HEK293 (cell line): ENCODE data around the gene CAPSL.

ENCODE experiments used
- CTCF ChIA-PET: fragments of 350-600 bp; formaldehyde crosslinking; extraction: SDS; loops from one replicate; lab custom pipeline; 2021; ENCODE audit warnings: antibody characterized with exemption; lab: Yijun Ruan, JAX
- POLR2A ChIA-PET: fragments of 300-600 bp; formaldehyde crosslinking; extraction: SDS; loops from one replicate; lab custom pipeline; 2020; ENCODE audit warnings: antibody characterized with exemption, inconsistent platforms; lab: Yijun Ruan, JAX
- H3K27ac ChIP-seq: fragments of 200-500 bp; sonication (Bioruptor generic); 2 replicates; pipeline ENCODE4 v1.5.1; 2014; ENCODE audit warnings: low read depth, low read length, control low read depth, inconsistent platforms; ENCODE audit errors: extremely low read depth
- H3K36me3 ChIP-seq, 2 experiments: fragments of 200-500 bp in 1 of 2; sonication (Bioruptor generic) in 1 of 2; 1 replicate in 1 of 2; 2 replicates in 1 of 2; pipeline ENCODE4 v1.5.1; 2014 to 2017; ENCODE audit warnings: inconsistent platforms in 2 of 2, low read length in 2 of 2; ENCODE audit not compliant: control insufficient read depth in 2 of 2, insufficient read depth in 1 of 2
- H3K4me1 ChIP-seq: fragments of 200-500 bp; sonication (Bioruptor generic); 2 replicates; pipeline ENCODE4 v1.5.1; 2014; ENCODE audit warnings: mild to moderate bottlenecking, low read length, inconsistent platforms; ENCODE audit not compliant: control insufficient read depth, insufficient read depth
- H3K4me3 ChIP-seq: 2 replicates; pipeline ENCODE4 v1.5.1; 2011; ENCODE audit warnings: low read depth, mild to moderate bottlenecking, control low read depth, low read length, moderate library complexity
- H3K9me3 ChIP-seq: fragments of 200-500 bp; sonication (Bioruptor generic); 2 replicates; pipeline ENCODE4 v1.5.1; 2014; ENCODE audit warnings: low read depth, low read length, inconsistent platforms; ENCODE audit not compliant: control insufficient read depth, insufficient read depth
- KLF7 ChIP-seq: fragments of 450-650 bp; formaldehyde crosslinking; IDR thresholded peaks from 2 replicates; pipeline ENCODE4 v1.5.1; 2016; ENCODE audit warnings: missing biosample characterization, missing genetic modification characterization, borderline replicate concordance
- KLF8 ChIP-seq: fragments of 450-650 bp; formaldehyde crosslinking; IDR thresholded peaks from 2 replicates; pipeline ENCODE4 v1.5.1; 2016; ENCODE audit warnings: missing biosample characterization, missing genetic modification characterization
- PRDM4 ChIP-seq: fragments of 450-650 bp; formaldehyde crosslinking; IDR thresholded peaks from 2 replicates; pipeline ENCODE4 v1.5.1; 2017; ENCODE audit warnings: missing biosample characterization, missing genetic modification characterization
- REPIN1 ChIP-seq: fragments of 450-650 bp; formaldehyde crosslinking; IDR thresholded peaks from 2 replicates; pipeline ENCODE4 v1.5.1; 2017; ENCODE audit warnings: missing biosample characterization, missing genetic modification characterization, low read depth
- TRIM28 ChIP-seq: IDR thresholded peaks from 2 replicates; pipeline ENCODE4 v1.6.1; 2011; ENCODE audit warnings: low read length, control low read depth, borderline replicate concordance
- YY2 ChIP-seq: fragments of 450-650 bp; formaldehyde crosslinking; IDR thresholded peaks from 2 replicates; pipeline ENCODE4 v1.5.1; 2016; ENCODE audit warnings: missing biosample characterization, missing genetic modification characterization
- ZBTB1 ChIP-seq: fragments of 450-650 bp; formaldehyde crosslinking; IDR thresholded peaks from 2 replicates; pipeline ENCODE4 v1.5.1; 2016; ENCODE audit warnings: missing biosample characterization, missing genetic modification characterization
- ZNF10 ChIP-seq: fragments of 450-650 bp; formaldehyde crosslinking; IDR thresholded peaks from 2 replicates; pipeline ENCODE4 v1.5.1; 2017; ENCODE audit warnings: missing biosample characterization, missing genetic modification characterization
- ZNF239 ChIP-seq: fragments of 450-650 bp; formaldehyde crosslinking; IDR thresholded peaks from 2 replicates; pipeline ENCODE4 v1.5.1; 2016; ENCODE audit warnings: missing biosample characterization, missing genetic modification characterization
- ZNF341 ChIP-seq: fragments of 450-650 bp; formaldehyde crosslinking; IDR thresholded peaks from 2 replicates; pipeline ENCODE4; 2016; ENCODE audit warnings: low read depth, missing biosample characterization, missing genetic modification characterization
- ZNF416 ChIP-seq: fragments of 450-650 bp; formaldehyde crosslinking; IDR thresholded peaks from 2 replicates; pipeline ENCODE4 v1.5.1; 2016; ENCODE audit warnings: missing biosample characterization, missing genetic modification characterization
- ZNF449 ChIP-seq: fragments of 450-650 bp; formaldehyde crosslinking; IDR thresholded peaks from 2 replicates; pipeline ENCODE4 v1.5.1; 2017; ENCODE audit warnings: missing biosample characterization, mild to moderate bottlenecking, missing genetic modification characterization, moderate library complexity
- ZNF580 ChIP-seq: fragments of 450-650 bp; formaldehyde crosslinking; IDR thresholded peaks from 2 replicates; pipeline ENCODE4 v1.5.1; 2016; ENCODE audit warnings: missing biosample characterization, missing genetic modification characterization
- ZNF830 ChIP-seq: fragments of 450-650 bp; IDR thresholded peaks from 2 replicates; pipeline ENCODE4 v1.5.0; 2018; ENCODE audit warnings: missing biosample characterization, missing genetic modification characterization, low read depth, mild to moderate bottlenecking, moderate library complexity
- TF ChIP-seq, protein P1 (sequence below): fragments of 450-650 bp; formaldehyde crosslinking; IDR thresholded peaks from 2 replicates; pipeline ENCODE4 v1.5.1; 2016; ENCODE audit warnings: missing biosample characterization, missing genetic modification characterization
- TF ChIP-seq, protein P2 (sequence below): fragments of 450-650 bp; formaldehyde crosslinking; IDR thresholded peaks from 2 replicates; pipeline ENCODE4 v1.5.1; 2016; ENCODE audit warnings: missing biosample characterization, missing genetic modification characterization

CAPSL gene

DNA sequence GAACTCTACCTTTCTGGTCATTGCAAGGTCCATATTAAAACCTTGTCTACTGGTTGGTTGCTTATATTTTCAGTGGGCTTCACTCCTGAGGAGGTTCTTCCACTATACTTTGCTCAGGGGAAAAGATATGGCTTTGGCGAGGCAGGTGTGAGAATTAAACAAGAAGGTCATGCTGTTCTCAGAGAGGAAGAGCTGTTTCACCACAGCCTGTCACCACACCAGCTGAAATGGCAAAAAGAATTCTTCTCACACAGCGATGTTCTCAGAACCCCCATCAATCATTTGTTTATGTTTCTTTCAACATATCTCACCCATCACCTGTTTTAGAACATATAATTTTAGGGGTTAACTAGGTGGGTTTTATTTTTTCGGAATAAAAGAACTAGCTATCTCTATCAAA is 38.6 kb downstream of the CAPSL start:
- no peaks in the 10 kb centered on the region for H3K36me3 ChIP-seq
- H3K4me1 ChIP-seq, result no peaks in the 10 kb centered on the region
- H3K4me3 ChIP-seq, result no peak overlapping the region
- H3K27ac ChIP-seq, result no peak overlapping the region
- no peak for TF ChIP-seq PRDM4 (tag by site-specific recombination)
- TF ChIP-seq YY2, result no peak
- TF ChIP-seq, protein P1, sequence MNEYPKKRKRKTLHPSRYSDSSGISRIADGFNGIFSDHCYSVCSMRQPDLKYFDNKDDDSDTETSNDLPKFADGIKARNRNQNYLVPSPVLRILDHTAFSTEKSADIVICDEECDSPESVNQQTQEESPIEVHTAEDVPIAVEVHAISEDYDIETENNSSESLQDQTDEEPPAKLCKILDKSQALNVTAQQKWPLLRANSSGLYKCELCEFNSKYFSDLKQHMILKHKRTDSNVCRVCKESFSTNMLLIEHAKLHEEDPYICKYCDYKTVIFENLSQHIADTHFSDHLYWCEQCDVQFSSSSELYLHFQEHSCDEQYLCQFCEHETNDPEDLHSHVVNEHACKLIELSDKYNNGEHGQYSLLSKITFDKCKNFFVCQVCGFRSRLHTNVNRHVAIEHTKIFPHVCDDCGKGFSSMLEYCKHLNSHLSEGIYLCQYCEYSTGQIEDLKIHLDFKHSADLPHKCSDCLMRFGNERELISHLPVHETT (tag by site-specific recombination), result no peak
- no peak for TF ChIP-seq KLF8 (tag by site-specific recombination)
- no peak for TF ChIP-seq ZNF449 (tag by site-specific recombination)
- no peak for TF ChIP-seq ZNF416 (tag by site-specific recombination)
- TF ChIP-seq TRIM28, result no peak
- TF ChIP-seq ZNF10 (tag by site-specific recombination), result no peak
- TF ChIP-seq REPIN1 (tag by site-specific recombination), result no peak
- TF ChIP-seq ZNF239 (tag by site-specific recombination), result no peak
- TF ChIP-seq, protein P2, sequence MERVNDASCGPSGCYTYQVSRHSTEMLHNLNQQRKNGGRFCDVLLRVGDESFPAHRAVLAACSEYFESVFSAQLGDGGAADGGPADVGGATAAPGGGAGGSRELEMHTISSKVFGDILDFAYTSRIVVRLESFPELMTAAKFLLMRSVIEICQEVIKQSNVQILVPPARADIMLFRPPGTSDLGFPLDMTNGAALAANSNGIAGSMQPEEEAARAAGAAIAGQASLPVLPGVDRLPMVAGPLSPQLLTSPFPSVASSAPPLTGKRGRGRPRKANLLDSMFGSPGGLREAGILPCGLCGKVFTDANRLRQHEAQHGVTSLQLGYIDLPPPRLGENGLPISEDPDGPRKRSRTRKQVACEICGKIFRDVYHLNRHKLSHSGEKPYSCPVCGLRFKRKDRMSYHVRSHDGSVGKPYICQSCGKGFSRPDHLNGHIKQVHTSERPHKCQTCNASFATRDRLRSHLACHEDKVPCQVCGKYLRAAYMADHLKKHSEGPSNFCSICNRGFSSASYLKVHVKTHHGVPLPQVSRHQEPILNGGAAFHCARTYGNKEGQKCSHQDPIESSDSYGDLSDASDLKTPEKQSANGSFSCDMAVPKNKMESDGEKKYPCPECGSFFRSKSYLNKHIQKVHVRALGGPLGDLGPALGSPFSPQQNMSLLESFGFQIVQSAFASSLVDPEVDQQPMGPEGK (tag by site-specific recombination), result no peak
- ChIA-PET POLR2A (no interaction called here), CTCF (interaction anchor here (0.6 to 1.0 kb wide), 3 partner anchors 26 to 696 kb away, joined by 3 to 5 read pairs (median 3); no protein-coding TSS in a partner anchor)
- H3K9me3 ChIP-seq, result no peaks in the 10 kb centered on the region; the same call in 1 of the 2 replicates

DNA sequence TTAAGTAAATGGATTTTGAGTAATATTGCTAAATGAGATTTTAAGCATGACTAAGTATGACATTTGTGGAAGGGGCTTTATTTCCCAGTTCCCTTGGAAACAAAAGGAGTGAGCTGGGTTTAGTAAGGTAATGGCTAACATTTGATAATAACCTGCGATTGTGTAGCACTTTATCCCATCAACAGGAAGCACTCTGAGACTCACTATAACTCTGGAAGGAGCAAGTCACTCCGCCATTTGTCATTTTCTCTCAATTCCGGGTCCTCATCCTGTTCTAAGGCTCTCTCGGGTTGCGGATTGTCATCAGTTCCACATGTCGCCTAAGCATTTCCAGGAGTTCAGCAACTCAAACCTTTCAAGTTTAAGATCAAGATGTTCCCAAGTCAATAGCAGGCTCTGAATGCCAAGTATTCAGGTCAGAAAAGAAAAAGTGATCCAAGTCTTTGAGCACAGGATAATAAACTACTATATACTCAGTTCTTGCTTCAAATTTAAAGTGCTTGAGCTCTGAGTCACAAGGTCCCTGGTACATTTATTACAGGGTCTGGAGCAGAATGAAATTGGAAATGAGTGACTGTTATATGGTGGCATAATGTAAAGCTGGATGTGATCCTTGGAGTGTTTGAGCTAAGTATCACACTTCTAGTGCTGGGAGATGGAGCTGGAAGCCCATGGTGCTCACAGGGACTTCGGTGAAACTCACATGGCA is 39.3 kb downstream of the CAPSL start:
- H3K4me1 ChIP-seq, result no peaks in the 10 kb centered on the region
- no peak for TF ChIP-seq ZNF341 (tag by site-specific recombination)
- TF ChIP-seq ZNF830 (tag by site-specific recombination), result no peak
- TF ChIP-seq ZNF580 (tag by site-specific recombination), result no peak
- no peak for TF ChIP-seq KLF7
- no peak for TF ChIP-seq ZBTB1 (tag by site-specific recombination)
- TF ChIP-seq, all 188 proteins: peak for 0
- Histone ChIP-seq H3K27ac (no peak overlapping the region), H3K4me3 (no peak overlapping the region), H3K9me3 (no peaks in the 10 kb centered on the region), H3K36me3 (no peaks in the 10 kb centered on the region)
- CTCF ChIA-PET, result interaction anchor here (0.6 to 1.1 kb wide), 6 partner anchors 10 to 697 kb away, joined by 3 to 5 read pairs (median 3); no protein-coding TSS in a partner anchor
- POLR2A ChIA-PET, result no interaction called here
